Activated naive CD4-positive, alpha-beta T cell treated with anti-CD3 and anti-CD28 coated beads, Interleukin-2, amount 50 U/mL, for 24 hours (primary cell): Measurements from ENCODE around the gene CYTH3.

Experiments
- H3K27ac Mint-ChIP-seq: one replicate; pipeline ENCODE4 v1.8.0; 2021; ENCODE audit warnings: mild to moderate bottlenecking, mixed read lengths
- H3K27me3 Mint-ChIP-seq: one replicate; pipeline ENCODE4 v1.8.0; 2021; ENCODE audit warnings: mixed read lengths
- H3K36me3 Mint-ChIP-seq: one replicate; pipeline ENCODE4 v1.8.0; 2021; ENCODE audit warnings: mixed read lengths
- H3K4me1 Mint-ChIP-seq: one replicate; pipeline ENCODE4 v1.8.0; 2021; ENCODE audit warnings: mixed read lengths
- H3K4me3 Mint-ChIP-seq: one replicate; pipeline ENCODE4 v1.8.0; 2021; ENCODE audit warnings: mild to moderate bottlenecking, mixed read lengths
- H3K9me3 Mint-ChIP-seq: one replicate; pipeline ENCODE4 v1.8.0; 2021; ENCODE audit warnings: mixed read lengths

The CYTH3 gene

DNA sequence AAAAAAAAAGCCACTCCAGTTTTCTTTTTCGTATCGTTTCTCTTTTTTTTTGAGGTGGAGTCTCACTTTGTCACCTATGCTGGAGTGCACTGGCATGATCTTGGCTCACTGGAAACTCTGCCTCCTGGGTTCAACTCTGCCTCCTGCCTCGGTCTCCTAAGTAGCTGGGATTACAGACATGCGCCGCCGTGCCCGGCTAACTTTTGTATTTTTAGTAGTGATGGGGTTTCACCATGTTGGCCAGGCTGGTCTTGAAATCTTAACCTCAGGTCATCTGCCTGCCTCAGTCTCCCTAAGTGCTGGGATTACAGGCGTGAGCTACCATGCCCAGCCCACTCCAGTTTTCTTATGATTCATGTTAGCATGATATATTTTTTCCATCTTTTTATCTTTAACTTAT, 148.6 kb downstream of the CYTH3 start:
- H3K27me3 Mint-ChIP-seq = no peaks in the 10 kb centered on the region
- H3K36me3 Mint-ChIP-seq = peaks cover 38% of the 10 kb centered on the region
- peaks cover 18% of the 10 kb centered on the region for H3K4me1 Mint-ChIP-seq
- no peak overlapping the region for H3K4me3 Mint-ChIP-seq
- H3K9me3 Mint-ChIP-seq = peaks cover 9% of the 10 kb centered on the region
- no peak overlapping the region for H3K27ac Mint-ChIP-seq

DNA sequence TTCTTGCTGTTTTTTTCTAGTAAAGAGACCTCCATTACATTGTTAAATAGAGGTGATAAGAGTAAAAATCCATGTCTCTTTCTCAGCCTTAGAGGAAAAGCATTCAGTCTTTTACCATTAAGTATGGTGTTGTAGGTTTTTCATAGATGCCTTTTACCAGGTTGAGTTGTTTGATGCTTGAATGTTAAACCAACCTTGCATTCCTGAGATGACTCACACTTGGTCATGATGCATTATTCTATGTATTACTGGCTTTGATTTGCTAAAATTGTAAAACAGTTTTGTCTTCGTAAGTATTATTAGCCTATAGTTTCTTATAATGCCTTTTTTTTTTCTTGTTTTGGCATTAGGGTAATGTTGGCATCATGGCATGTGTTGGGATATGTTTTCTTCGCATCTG, 151.3 kb downstream of the CYTH3 start:
- Mint-ChIP-seq H3K36me3 (peaks cover 43% of the 10 kb centered on the region), H3K27me3 (no peaks in the 10 kb centered on the region), H3K4me1 (peaks cover 27% of the 10 kb centered on the region), H3K4me3 (no peak overlapping the region), H3K9me3 (peaks cover 9% of the 10 kb centered on the region), H3K27ac (peak overlapping the region; percentile 33)

DNA sequence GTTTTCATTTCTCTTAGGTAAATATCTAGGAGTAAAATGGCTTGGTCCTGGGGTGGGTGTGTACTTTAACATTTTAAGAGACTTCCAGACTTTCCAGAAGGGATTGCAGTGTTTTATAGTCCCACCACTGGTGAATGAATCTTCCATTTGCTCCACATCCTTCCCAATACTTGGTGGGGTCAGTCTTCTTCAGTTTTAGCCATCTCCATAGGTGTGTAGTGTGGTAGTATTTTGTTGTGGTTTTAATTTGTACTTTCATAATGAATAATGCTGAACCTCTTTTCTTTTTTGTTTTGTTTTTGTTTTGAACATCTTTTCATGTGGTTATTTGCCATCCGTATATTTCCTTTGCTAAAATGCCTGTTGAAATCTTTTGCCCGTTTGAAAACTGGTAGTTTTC, 154.9 kb downstream of the CYTH3 start:
- H3K36me3 Mint-ChIP-seq = peaks cover 39% of the 10 kb centered on the region
- H3K27ac Mint-ChIP-seq = no peak overlapping the region

DNA sequence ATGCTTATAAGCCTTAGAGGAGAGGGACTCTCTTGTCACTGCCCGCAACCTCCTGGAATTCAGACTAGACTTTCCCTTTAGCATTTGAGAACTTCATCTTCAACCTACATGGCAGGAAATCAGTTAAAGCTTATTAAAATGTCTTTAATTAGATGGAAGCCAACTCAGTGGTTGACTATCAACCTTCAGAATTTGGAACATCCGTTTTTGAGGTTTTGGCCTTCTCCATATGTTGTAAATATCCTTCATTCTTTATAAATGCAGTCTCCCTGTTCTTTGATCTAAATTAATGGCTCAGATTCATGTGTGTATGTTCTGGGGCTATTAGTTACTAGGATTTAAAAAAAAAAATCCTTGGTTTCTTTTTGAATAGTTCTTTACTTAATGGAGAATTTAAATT, 156.2 kb downstream of the CYTH3 start:
- Mint-ChIP-seq H3K4me3 (no peak overlapping the region), H3K36me3 (peaks cover 29% of the 10 kb centered on the region), H3K4me1 (peaks cover 23% of the 10 kb centered on the region), H3K27me3 (no peaks in the 10 kb centered on the region), H3K27ac (no peak overlapping the region), H3K9me3 (peaks cover under 1% of the 10 kb centered on the region)

More for the DNA sequence above, 154.9 kb downstream of the CYTH3 start:
- Mint-ChIP-seq H3K9me3 (peaks cover 9% of the 10 kb centered on the region), H3K4me1 (peaks cover 24% of the 10 kb centered on the region), H3K27me3 (no peaks in the 10 kb centered on the region), H3K4me3 (no peak overlapping the region)
